Upper lobe of left lung (tissue), 6 donors: Measurements from ENCODE around the gene SLC25A21. TPM values are rescaled to one million over a fixed set of nuclear protein-coding genes. Genes with fewer than 3 reads are reported as not detected.

Experiments used
- ATAC-seq, 2 donors: fragments of 200-7000 bp; cut with Tn5 transposase; one replicate each; pipeline ENCODE4 v1.9.1; 2022; ENCODE audit warnings: mild to moderate bottlenecking in 2 of 2, moderate library complexity in 2 of 2; ENCODE audit not compliant: low FRiP score in 2 of 2
- DNase-seq, 2 donors: peaks; one replicate each; pipeline ENCODE4 v3.0.0-alpha.2; 2019 to 2020
- H3K27ac ChIP-seq, 4 donors: fragments of 200-600 bp; sonication (generic); one replicate each; pipeline ENCODE4 v1.5.1; 2016 to 2019
- H3K27me3 ChIP-seq, 4 donors: fragments of 200-600 bp; sonication (generic); one replicate each; pipeline ENCODE4 v1.5.1; 2017 to 2019
- H3K36me3 ChIP-seq, 4 donors: fragments of 200-600 bp; sonication (generic); one replicate each; pipeline ENCODE4 v1.5.1; 2016 to 2019
- H3K4me1 ChIP-seq, 4 donors: fragments of 200-600 bp; sonication (generic); one replicate each; pipeline ENCODE4 v1.5.1; 2018 to 2019
- H3K4me3 ChIP-seq, 4 donors: fragments of 200-600 bp; sonication (generic); one replicate each; pipeline ENCODE4 v1.5.1; 2017 to 2019; ENCODE audit warnings: mild to moderate bottlenecking in 2 of 4, moderate library complexity in 1 of 4
- H3K9me3 ChIP-seq, 4 donors: fragments of 200-600 bp; sonication (generic); one replicate each; pipeline ENCODE4 v1.5.1; 2018 to 2019
- EP300 ChIP-seq, 4 donors: sonication (generic); formaldehyde crosslinking; IDR thresholded peaks; one replicate each; pipeline ENCODE4 v1.5.1; 2017; ENCODE audit warnings: antibody characterized with exemption in 4 of 4, control low read depth in 2 of 4
- POLR2A ChIP-seq, 4 donors: fragments of 450-650 bp; IDR thresholded peaks; one replicate each; pipeline ENCODE4 v1.5.1; 2016 to 2017; ENCODE audit warnings: antibody characterized with exemption in 4 of 4, mild to moderate bottlenecking in 2 of 4
- POLR2AphosphoS5 ChIP-seq, 2 donors: sonication (generic); formaldehyde crosslinking; IDR thresholded peaks; one replicate each; pipeline ENCODE4 v1.5.1; 2017; ENCODE audit warnings: antibody characterized with exemption in 2 of 2
- WGBS, 2 donors: methylation state at CpG; one replicate each; pipeline ENCODE4 v1.1.5; 2017 to 2018; 5-methylcytosine and 5-hydroxymethylcytosine counted together
- total RNA-seq, 6 donors: library from RNA; depleted of rRNA in 4 of 6; stranded (reverse); fragments of >200 nt in 4 of 6; gene quantifications; one replicate each; pipeline versions ENCODE4 v1.1.0 to v1.2.1, GENCODE V29; 2016 to 2021
- TF ChIP-seq, protein P1 (sequence below), 6 experiments: fragments of 450-650 bp in 4 of 6; fragments of 200-600 bp in 2 of 6; sonication (generic) in 2 of 6; IDR thresholded peaks; one replicate each; pipeline ENCODE4 v1.5.1; 2016 to 2019; ENCODE audit warnings: antibody characterized with exemption in 6 of 6
- donor health status: DM: no; HTN: no; CAD: no; lungs with moderate emphysema.
- donor health status: DM: no; HTN: yes; CAD: no; lungs with severe emphysema.

SLC25A21 gene
- total RNA-seq, 6 donors from 2014 or later, result 0.15 to 1.7 (median 0.30) TPM; not detected in 3

DNA sequence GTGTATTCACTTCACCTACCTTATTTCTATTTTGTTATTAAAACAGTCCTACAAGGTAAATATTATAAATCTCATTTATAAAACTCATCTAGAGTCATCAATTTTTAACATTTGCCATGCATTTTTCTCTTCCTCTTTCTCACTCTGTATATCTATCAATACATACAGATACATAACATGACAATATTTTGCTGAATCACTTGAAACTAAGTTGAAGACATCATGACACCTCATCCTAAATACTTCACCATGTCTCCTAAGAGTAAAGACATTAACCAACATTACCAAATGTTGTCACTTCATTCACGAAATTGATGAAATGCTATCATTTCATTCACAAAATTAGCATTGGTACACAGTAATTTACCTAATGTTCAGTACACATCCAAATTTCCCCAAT lies 329.0 kb downstream of the SLC25A21 start:
- WGBS, 2 donors, result 70 to 71% methylated on average over 1 of the region's 1 CpG

DNA sequence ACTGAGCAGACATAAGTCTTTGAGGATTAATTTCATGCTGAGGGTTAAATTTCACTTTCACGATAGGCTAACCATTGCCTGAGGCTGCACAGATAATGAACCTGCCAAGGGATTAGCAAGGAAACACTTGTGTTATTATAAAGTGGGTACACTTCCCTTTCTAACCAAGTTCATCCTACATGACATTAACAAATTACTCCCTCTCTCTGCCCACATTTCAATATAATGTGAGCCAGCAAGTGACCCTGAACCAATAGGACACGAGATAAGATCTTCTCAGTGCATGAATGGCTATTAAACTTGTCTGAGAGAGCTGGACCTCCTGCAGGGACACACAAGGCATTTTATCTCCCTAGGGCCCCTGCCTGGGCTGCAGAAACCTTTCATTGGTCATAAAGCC lies 337.3 kb downstream of the SLC25A21 start:
- Histone ChIP-seq H3K27me3 (no peaks in the 10 kb centered on the region), H3K9me3 (no peaks in the 10 kb centered on the region), H3K36me3 (no peaks in the 10 kb centered on the region), H3K4me3 (no peak overlapping the region), H3K4me1 (no peaks in the 10 kb centered on the region), H3K27ac (no peak overlapping the region)
- ATAC-seq (no peak), DNase-seq (no peak)
- TF ChIP-seq EP300 (IDR thresholded peaks at IDR 0.05) (no peak), POLR2A (IDR thresholded peaks at IDR 0.05) (no peak), POLR2AphosphoS5 (IDR thresholded peaks at IDR 0.05) (no peak)
- TF ChIP-seq, protein P1, sequence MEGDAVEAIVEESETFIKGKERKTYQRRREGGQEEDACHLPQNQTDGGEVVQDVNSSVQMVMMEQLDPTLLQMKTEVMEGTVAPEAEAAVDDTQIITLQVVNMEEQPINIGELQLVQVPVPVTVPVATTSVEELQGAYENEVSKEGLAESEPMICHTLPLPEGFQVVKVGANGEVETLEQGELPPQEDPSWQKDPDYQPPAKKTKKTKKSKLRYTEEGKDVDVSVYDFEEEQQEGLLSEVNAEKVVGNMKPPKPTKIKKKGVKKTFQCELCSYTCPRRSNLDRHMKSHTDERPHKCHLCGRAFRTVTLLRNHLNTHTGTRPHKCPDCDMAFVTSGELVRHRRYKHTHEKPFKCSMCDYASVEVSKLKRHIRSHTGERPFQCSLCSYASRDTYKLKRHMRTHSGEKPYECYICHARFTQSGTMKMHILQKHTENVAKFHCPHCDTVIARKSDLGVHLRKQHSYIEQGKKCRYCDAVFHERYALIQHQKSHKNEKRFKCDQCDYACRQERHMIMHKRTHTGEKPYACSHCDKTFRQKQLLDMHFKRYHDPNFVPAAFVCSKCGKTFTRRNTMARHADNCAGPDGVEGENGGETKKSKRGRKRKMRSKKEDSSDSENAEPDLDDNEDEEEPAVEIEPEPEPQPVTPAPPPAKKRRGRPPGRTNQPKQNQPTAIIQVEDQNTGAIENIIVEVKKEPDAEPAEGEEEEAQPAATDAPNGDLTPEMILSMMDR (IDR thresholded peaks at IDR 0.05), result no peak
- WGBS, 2 donors, result 27 to 49% methylated on average over 2 of the region's 2 CpGs

More for the DNA sequence above, 329.0 kb downstream of the SLC25A21 start:
- Histone ChIP-seq H3K4me3 (no peak overlapping the region), H3K9me3 (no peaks in the 10 kb centered on the region), H3K4me1 (no peaks in the 10 kb centered on the region), H3K27ac (no peak overlapping the region), H3K36me3 (no peaks in the 10 kb centered on the region), H3K27me3 (no peaks in the 10 kb centered on the region)
- ATAC-seq (no peak), DNase-seq (no peak)
- TF ChIP-seq, protein P1 (IDR thresholded peaks at IDR 0.05), result no peak
- TF ChIP-seq POLR2AphosphoS5 (IDR thresholded peaks at IDR 0.05), result no peak
- no peak for TF ChIP-seq POLR2A (IDR thresholded peaks at IDR 0.05)
- TF ChIP-seq EP300 (IDR thresholded peaks at IDR 0.05), result no peak

DNA sequence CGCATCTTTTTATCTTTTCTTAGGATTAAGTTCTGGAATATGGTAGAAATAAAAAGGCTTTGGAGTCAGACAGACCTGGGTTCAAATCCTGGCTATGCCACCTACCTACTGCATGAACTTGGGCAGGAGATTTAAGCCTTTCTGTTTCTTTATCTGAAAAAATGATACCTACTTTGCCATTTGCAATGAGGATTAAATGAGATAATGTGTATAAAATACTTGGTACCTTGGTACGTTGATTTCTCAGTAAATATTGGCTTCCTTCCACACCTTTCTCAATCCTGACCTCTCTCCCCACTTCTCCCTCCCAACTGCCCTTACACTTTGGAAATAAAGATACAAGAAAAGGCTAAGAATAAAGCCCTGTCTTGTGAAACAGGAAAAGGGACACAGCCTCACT lies 338.1 kb downstream of the SLC25A21 start:
- H3K27me3 ChIP-seq, result no peaks in the 10 kb centered on the region
- no peak for ATAC-seq
- H3K36me3 ChIP-seq, result no peaks in the 10 kb centered on the region
- H3K4me3 ChIP-seq, result no peak overlapping the region
- H3K9me3 ChIP-seq, result no peaks in the 10 kb centered on the region
- no peak for DNase-seq
- WGBS, 2 donors, result 54 to 61% methylated on average over 2 of the region's 2 CpGs
- H3K27ac ChIP-seq, result no peak overlapping the region
- H3K4me1 ChIP-seq, result no peaks in the 10 kb centered on the region
- TF ChIP-seq POLR2A (IDR thresholded peaks at IDR 0.05), result no peak
- TF ChIP-seq EP300 (IDR thresholded peaks at IDR 0.05), result no peak
- TF ChIP-seq, protein P1 (IDR thresholded peaks at IDR 0.05), result no peak
- no peak for TF ChIP-seq POLR2AphosphoS5 (IDR thresholded peaks at IDR 0.05)

DNA sequence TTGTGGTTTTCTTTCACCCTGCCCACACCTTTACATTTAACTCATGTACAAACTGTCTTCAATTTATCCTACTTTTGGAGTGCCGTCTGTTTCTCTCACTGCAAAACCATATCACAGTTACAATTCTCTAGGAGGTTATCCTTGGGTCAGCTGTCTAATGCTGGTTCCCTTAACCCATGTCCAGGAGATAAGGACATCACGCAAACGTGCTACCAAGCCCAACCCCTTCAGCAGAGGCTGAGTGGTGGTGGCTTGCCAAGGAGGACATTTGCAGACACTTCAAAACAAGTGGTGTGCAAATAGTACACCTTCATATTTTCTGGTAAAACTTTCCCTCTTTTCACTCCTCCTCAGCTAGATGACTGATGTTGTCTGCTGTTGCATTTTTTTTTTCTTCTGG lies 342.9 kb downstream of the SLC25A21 start:
- WGBS, 2 donors, result 29 to 48% methylated on average over 3 of the region's 3 CpGs
- DNase-seq (no peak), ATAC-seq (no peak)
- Histone ChIP-seq H3K4me3 (no peak overlapping the region), H3K4me1 (no peaks in the 10 kb centered on the region), H3K27ac (no peak overlapping the region), H3K9me3 (no peaks in the 10 kb centered on the region), H3K36me3 (no peaks in the 10 kb centered on the region), H3K27me3 (no peaks in the 10 kb centered on the region)
- TF ChIP-seq POLR2A (IDR thresholded peaks at IDR 0.05) (no peak), EP300 (IDR thresholded peaks at IDR 0.05) (no peak), POLR2AphosphoS5 (IDR thresholded peaks at IDR 0.05) (no peak)
- TF ChIP-seq, protein P1 (IDR thresholded peaks at IDR 0.05), result no peak

DNA sequence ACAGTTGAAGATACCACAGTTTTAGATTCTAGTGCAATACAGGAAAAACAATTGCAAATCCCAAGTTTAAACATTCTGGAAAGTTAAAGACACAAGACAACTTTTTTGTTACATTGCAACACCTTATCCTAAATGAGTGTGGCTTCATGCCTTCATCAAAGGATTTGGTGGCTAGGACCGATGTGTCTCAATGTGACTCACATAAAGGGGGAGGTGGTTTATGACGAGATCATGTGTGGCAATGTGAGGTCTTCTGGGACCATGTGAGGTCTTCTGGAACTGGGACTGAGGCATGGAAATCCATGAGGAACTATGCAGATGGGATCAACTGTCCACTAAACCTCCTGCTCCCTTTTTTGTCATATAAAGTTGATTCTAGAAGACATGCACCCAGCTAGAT lies 344.5 kb downstream of the SLC25A21 start:
- Histone ChIP-seq H3K27ac (no peak overlapping the region), H3K9me3 (no peaks in the 10 kb centered on the region), H3K27me3 (no peaks in the 10 kb centered on the region), H3K4me3 (no peak overlapping the region), H3K4me1 (no peaks in the 10 kb centered on the region), H3K36me3 (no peaks in the 10 kb centered on the region)
- ATAC-seq (no peak), DNase-seq (no peak)
- TF ChIP-seq POLR2AphosphoS5 (IDR thresholded peaks at IDR 0.05) (no peak), EP300 (IDR thresholded peaks at IDR 0.05) (no peak)
- 31 to 47% methylated on average over 2 of the region's 2 CpGs for WGBS, 2 donors
